GM18517 (cell line): ENCODE measurements around the gene GALE.
"Not testable (repeated sequence)": the region's sequence is repeated elsewhere in the genome, so short reads cannot be mapped to it uniquely, and the experiment has no call there.

Experiments
- ATAC-seq: cut with Tn5 transposase; IDR thresholded peaks from one replicate; pipeline ENCODE4 v1.9.1; 2021; ENCODE audit warnings: mild to moderate bottlenecking, moderate library complexity; ENCODE audit not compliant: unreplicated experiment

Gene GALE

DNA sequence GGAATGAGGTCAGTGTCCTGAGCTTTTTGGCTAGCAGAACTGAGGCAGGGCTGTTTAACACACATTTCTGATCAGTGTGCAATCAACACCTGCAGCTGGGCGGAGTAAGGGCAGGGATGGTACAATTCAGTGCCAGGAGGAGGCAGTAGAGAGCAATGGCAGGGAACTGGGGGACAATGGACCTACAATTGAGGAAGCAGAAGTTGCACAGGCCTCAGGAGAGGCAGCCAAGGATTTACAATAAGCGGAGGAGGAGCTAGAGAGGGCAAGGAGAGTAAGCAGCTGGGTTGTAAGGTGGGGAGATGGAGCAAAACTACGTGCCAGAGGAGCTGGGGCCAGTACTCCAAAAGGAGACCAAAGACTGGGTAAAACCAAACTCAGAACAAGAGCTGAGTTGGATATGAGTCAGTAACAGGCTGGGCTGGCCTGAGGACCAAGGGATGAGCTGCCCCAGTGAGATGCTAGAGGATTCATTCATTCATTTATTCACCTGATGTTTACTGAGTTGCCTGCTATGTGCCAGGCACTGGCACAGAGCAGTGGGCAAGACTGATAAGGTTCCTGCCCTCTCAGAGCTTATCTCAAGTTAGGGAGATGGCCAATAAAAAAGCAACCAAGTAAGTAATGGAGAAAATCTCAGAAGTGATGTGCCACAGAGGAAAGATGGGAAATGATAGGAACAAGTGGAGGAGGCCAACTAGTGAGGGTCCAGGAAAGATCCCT is 10.4 kb upstream of the GALE start:
- no peak for ATAC-seq

DNA sequence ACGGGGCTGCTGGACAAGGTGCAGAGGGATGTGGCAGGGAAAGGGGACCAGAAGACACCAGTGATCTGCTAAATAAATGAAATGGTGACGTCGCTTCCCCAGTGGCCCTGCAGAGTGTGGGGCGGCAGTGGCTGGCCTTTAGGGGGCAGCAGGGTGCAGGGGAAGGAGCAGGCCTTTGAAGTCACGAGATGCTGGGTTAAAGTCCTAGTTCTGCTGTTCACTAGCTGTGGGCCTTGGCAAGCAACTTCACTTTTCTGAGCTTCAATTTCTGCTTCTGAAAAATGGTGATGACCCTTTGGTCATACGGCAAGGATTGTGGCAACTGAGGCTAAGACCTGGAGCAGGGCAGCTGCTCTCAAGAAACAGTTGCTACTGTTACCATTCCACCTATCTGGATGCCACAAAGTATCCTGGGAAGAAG is 9.2 kb upstream of the GALE start:
- ATAC-seq: peak; percentile 66

DNA sequence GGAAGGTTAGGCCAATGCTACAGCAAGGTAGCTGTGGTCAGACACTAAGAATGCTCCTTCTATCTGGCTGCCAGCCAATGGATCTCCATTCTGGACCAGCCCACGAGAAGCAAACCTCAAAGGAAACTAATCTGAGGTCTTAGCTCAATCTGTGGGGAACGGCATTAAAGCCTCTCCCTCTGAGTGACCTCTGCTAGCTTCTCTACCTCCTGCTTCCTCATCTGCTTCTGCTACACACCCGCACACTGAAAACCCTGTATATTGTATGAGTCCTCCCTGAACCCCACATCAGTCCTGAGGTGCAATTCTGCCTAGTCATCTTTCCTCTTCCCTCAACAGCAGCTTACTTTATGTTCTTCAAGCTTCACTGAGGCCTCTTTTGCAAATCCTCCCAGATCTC is 6.9 kb upstream of the GALE start:
- no peak for ATAC-seq

DNA sequence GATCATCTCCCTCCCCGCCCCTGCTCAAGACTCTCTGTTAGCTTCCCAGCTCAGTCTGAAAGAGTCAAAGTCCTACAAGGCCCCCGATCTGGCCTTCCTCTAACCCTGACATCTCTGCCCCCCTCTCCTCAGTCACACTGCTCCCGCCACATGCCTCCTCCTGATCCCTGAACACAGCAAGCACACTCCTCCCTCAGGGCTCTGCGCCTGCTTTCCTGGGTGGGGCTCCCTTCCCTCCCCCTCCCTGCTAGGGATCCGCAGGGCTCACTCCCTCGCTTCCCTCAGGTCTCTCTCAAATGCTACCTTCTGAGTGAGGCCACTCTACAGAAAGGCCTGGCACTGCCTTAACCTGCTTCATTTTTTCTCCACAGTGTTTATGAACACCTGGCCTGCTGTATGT is 5.7 kb upstream of the GALE start:
- ATAC-seq: no peak

DNA sequence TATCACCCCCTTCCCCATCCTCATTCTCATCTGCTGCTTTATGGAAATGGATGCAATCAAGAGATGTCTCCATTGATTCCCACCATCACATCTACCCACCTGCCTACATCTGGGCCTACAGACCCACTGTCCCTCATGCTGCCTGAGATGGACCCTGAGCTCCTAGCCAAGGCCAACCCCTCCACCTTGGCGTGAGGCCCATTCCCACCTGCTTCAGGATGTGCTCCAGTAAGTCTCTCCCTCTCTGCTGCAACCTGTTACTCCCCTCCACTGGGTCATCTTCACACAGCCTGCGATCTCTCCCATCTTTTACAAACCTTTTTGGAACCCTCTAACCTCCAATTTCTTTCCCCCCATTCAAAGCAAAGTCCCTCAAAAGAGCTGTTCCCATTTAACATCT is 4.5 kb upstream of the GALE start:
- ATAC-seq: no peak

DNA sequence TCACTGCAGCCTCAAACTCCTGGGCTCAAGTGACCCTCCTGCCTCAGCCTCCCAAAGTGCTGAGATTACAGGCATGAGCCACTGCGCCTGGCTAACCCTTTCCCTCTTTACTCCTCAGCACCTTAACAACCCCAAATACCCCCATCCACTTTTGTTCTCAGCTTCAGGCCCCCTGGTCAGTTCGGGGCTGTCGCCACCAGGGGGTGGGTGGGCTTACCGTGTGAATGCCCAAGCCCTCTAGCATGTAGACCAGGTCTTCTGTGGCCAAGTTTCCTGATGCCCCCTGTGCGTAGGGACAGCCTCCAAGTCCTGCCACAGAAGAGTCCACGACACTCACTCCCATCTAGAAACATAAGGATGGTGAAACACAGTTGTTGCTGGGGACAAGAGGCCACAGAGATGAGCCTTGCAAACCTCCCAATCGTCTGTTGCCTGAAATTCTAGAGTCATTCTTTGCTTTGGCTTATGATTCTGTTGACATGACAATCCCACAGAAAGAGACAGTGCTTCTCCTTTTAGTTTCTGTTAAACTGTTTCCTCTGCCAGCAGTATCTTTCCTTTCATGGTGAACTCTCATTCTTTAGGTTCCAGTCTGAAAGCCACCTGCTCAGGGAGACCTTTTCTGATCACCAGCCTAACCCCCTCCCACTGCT is 3.8 kb upstream of the GALE start:
- no peak for ATAC-seq

DNA sequence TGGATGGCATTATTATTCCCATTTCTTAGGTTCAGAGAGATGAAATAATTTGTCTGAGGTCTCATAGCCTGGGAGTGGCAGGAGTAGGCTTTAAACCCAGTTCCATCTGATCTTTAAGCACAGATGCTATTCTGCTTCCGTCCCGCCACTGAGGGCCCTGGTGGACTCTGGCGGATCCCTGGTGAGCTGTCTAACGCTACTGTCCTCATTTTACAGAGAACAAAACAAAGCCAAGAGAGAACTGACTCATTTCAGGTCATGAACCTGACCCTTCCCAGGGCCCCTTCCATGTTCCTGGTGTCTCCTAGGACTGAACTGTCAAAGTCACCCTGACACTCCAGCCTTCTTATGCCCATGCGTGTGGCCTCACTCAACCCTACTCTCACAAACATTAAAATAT is 3.1 kb upstream of the GALE start:
- no peak for ATAC-seq

DNA sequence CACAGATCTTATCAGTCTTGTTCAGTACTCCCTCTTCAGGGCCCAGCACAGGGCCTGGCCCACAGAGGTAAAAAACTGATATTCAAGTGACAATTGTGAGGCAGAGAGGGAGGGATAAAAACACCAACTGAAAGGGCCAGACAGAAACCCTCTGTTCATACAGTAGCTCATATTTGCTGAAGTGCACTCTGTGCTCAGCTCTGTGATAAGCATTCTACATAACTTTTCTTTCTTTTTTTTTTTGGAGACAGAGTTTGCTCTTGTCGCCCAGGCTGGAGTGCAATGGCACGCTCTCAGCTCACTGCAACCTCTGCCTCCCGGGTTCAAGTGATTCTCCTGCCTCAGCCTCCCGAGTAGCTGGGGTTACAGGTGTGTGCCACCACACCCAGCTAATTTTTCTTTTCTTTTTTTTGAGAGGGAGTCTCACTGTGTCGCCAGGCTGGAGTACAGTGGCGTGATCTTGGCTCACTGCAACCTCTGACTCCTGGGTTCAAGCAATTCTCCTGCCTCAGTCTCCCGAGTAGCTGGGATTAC is 2.3 kb upstream of the GALE start:
- not testable (repeated sequence) for ATAC-seq

DNA sequence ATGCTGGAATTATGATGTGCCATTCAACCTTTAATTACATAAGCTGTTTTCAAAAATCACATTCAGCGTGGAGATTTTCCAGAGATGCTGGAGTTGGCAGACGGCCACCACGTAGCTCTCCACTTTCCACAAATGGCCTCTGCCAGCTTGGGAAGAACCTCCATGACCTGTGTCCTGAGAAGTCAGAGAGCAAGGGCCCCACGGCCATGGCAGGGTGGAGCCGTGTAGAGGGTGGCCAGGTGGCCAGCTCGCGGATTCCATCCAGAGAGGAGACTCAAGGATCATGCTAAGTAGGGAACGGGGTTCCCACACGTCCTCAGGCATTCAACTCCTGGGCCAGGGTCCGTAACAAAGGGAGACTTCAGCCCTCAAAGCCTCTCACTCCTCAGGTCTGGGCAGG is 1.3 kb upstream of the GALE start:
- ATAC-seq: no peak

DNA sequence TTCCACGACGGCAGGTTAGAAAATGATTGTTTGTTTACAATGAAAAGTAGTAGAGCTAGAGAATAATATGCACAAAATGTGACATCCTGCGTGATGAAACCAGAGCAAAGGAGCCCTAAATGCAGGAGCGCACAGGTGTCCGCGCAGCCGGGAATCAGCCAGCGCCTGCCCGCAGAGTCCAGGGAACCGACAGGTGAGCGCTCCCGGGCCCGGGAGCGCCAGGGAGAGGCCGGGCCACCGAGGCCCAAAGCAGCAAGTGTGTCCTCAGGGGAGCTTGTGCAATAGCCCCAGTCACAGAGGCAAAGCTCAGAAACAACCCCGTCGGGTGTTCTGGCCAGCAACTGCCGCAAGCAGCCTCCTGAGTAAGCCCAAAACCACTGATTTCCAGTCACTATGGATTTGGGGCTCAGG is 789 bp upstream of the GALE start:
- ATAC-seq: peak; percentile 4

DNA sequence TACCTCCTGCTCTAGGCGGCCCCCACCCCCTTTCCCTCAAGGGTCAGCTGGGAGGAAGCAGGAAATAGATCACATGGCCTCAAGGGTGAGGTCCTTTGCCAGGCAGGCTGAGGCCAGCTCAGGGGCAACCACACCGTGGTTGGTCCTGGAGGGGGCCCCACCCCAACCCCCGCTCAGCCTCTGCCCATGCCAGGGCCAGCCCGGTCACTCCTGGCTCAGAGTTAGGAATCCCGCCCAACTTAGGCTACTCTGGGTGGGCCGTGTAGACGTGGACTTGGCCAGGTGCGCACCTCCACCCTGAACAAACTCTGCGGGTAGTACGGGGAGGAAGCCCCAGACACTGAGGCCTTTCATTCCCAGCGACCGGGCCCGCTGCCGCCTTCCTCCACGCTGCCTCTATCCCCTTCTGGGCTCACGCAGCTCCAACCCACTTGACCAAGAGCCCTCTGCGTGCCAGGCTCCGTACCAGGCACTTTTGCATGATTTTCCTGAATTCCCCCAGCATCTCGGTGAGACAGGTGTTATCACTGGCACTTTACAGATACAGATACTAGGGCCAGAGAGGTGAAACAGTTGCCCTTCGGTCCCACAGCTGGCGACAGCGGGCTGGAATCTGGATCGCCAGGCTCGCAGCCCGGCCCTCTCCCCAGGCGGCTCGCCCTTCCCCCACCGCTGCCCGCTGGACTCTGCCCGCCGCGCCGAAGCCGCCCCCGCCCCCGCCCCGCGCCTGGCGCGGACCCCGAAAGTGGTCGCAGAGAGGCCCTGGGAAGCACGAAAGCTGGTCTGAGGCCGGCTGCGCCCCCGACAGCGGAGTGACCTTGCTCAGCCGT is 769 bp downstream of the GALE start:
- ATAC-seq: no peak

DNA sequence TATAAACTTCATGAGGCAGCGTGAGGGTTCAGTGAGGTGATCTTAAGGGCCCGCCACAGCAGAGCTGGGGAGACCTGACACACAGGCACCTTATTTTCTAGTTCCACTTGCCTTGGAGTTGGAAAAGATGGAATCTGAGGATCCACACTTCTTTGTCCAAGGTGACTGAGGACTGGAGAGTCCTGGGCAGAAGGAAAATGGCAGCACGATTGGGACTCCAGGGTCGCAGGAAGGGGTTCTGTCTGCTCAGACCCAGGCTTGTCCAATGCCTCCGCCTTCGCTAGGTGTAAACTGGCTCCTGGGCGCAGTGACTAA is 1.3 kb downstream of the GALE start:
- no peak for ATAC-seq

DNA sequence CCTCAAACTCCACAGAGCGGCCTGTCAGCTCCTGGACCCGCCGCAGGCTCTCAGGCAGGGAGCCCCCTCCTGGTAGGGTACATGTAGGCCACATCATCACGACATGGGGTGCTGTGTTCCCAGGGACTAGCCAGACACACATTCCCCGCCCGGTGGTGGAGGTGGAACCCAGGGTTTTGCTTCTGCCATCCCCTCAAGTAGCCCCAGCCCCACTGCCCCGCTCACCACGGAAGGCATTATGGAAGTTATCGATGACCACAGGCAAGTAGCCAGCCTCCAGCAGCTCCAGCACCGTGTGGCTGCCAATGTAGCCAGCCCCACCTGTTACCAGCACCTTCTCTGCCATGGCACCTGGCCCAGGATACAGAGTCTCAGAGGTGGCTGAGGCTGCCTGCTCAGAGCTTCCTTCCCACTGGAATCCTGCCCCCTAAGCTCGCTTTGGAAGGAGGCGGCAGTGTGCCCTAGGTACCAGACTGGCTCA is 1.9 kb downstream of the GALE start:
- ATAC-seq: no peak

DNA sequence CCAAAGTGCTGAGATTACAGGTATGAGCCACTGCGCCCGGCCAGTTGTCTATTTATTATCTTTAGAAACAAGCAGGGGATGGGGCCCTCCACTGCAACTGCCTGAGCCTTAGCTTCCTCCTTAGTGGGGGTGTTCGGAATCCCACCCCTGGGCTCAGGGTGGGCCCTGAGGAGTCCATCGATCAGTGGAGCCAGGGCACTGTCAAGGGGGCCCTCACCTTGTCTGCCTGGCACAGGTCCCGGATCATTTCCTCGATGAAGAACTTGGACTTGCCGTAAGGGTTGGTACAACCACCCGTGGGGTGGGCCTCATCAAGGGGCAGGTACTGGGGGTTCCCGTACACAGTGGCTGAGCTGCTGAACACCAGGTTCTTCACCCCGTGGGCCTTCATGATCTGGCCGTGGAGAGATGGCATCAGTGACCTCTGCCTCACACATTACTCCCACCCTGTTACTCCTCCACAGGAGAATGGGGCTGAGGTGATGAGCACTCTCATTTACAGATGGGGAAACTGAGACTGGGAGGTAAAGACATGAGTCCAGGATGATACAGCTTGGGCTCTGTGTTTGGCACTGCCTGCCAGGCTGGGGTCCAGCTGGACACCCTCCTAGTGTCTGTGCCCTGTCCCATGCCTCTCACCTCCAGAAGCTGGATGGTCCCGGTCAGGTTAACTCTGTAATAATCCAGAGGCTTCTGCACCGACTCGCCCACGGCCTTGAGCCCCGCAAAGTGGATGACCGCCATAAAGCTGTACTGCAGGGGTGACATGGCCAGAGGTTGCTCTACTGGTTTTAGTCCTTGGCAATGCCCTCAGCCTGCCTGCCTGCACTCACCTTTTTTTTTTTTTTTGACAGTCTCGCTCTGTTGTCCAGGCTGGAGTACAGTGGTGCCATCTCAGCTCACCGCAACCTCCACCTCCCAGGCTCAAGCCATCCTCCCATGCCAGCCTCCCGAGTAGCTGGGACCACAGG is 2.8 kb downstream of the GALE start:
- ATAC-seq: no peak

DNA sequence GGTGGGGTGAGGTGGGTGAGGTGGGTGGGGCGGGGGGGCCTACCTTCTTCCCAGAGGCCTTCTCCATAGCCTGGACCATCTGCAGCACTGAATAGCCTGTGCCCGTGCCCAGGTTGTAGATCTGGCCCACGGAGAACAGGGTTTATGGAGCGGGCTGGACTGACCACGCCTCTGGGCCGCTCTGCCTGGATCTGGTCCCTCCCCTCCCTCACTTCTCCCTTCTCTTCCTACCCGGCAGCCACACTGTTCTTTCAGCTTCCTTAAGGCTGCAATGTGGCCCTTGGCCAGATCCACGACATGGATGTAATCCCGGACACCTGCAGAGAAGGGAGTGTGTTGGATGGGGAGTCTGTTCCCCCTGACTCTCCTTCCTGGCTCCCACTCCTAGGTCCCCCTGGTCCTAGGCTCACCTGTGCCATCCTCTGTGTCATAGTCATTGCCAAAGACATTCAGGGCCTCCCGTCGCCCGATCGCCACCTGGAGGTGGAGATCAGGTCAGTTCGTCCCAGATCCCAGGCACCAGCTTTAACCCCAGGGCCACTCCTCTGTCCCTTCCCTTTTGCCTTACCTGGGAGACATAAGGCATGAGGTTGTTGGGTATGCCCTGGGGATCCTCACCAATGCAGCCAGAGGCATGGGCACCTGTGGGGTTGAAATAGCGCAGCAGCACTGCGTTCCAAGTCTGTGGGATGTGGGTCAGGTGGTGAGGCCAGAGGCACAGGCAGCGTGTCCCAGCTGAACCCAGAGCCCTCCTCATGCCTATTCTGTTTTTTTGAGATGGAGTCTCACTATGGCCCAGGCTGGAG is 3.9 kb downstream of the GALE start:
- no peak for ATAC-seq

DNA sequence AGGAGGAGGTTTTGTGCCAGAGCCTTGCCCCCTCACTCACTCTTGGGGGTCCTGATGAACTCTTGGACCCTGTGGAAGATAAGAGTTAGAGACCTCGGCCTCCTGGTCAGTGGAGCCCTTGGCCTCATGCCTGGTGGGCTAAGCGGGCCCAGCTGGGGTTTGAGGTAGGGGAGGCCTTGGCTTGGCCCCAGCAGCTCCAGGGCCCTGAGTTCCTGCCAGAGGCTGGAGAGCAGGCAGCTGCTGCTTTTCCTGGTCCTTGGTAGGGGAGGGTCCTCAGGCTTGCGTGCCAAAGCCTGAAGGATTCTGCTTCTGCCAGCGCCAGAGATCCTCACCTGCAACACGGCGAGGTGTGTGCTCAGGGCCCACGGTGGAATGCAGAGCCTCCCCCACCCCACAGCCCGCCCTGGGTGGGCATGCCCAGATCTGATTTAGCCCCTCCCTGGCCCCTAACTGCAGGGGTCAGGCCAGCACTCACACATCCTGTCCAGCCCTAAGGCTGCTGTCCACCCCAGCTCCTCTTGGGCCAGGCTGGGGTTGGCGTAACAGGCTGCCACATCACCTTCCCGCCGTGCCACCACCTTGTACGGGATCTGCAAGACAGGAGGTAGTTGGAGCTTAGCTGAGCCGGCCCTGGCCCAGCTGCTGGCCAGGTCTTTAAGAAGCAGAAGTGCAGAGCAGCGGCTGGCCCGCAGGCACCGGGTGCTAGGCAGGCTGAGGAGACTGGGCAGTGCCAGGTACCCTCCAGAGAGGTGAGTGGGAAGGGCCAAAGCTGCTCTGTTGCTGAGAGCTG is 4.7 kb downstream of the GALE start:
- no peak for ATAC-seq

DNA sequence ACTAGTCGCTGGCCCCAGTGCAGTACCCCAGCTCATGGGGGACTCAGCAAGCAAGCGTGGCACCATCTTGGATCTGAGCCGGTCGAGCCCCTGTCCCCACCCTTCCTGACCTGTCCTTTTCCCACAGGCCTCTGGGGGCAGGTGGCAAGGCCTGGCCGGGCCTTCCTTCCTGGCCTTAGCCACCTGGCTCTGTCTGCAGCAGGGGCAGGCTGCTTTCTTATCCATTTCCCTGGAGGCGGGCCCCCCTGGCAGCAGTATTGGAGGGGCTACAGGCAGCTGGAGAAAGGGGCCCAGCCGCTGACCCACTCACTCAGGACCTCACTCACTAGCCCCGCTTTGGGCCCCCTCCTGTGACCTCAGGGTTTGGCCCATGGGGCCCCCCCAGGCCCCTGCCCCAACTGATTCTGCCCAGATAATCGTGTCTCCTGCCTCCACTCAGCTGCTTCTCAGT is 5.8 kb downstream of the GALE start:
- not testable (repeated sequence) for ATAC-seq

DNA sequence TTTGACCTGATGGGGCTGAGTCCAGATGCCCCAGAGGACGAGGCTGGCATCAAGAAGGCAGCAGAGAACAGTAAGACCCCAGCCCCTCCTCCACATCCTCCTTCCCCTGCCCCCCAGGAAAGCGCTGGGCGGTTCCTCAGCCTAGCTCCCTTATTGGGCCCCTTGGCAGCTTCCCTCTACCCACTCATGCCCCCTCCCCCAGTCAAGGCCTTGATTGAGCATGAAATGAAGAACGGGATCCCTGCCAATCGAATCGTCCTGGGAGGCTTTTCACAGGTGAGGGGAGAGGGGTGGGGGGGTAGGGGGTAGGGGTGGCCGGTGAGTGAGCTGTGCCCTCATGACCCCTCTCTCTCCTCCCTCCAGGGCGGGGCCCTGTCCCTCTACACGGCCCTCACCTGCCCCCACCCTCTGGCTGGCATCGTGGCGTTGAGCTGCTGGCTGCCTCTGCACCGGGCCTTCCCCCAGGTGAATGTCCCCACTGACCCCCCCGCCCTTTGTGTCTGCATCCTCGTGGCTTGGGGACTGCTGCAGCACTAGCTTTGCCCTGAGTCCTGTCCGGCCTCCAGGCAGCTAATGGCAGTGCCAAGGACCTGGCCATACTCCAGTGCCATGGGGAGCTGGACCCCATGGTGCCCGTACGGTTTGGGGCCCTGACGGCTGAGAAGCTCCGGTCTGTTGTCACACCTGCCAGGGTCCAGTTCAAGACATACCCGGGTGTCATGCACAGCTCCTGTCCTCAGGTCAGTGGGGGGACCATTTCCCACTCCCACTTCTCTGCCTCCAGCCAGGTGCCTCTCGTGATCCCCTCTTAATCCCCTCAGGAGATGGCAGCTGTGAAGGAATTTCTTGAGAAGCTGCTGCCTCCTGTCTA is 6.5 kb downstream of the GALE start:
- no peak for ATAC-seq
